Psoas muscle (tissue), 8 donors: ENCODE data around the gene ISLR2. TPM values are rescaled to one million over a fixed set of nuclear protein-coding genes. Genes with fewer than 3 reads are reported as not detected.

Experiments used
- ATAC-seq, 4 donors: fragments of 200-7000 bp; cut with Tn5 transposase; one replicate each; pipeline ENCODE4 v1.9.1; 2020; ENCODE audit warnings: moderate library complexity in 3 of 4, mild to moderate bottlenecking in 2 of 4
- DNase-seq, 2 donors: peaks; one replicate each; pipeline ENCODE4 v3.0.0-alpha.2; 2020
- H3K27ac ChIP-seq: fragments of 200-600 bp; one replicate; pipeline ENCODE4 v1.8.0; 2022
- H3K27me3 ChIP-seq, 3 donors: fragments of 200-600 bp in 1 of 3; one replicate each; pipeline versions ENCODE4 v1.6.1 to v1.8.0; 2013 to 2022; ENCODE audit warnings: low read length in 2 of 3, mild to moderate bottlenecking in 2 of 3, moderate library complexity in 1 of 3; ENCODE audit not compliant: insufficient read depth in 3 of 3
- H3K36me3 ChIP-seq, 2 donors: fragments of 200-600 bp in 1 of 2; one replicate each; pipeline versions ENCODE4 v1.6.1 to v1.8.0; 2013 to 2022; ENCODE audit warnings: low read depth in 1 of 2, mild to moderate bottlenecking in 1 of 2, moderate library complexity in 1 of 2; ENCODE audit not compliant: insufficient read depth in 1 of 2
- H3K4me1 ChIP-seq: fragments of 200-600 bp; one replicate; pipeline ENCODE4 v1.8.0; 2022
- H3K4me3 ChIP-seq: fragments of 200-600 bp; one replicate; pipeline ENCODE4 v1.8.0; 2022; ENCODE audit warnings: mild to moderate bottlenecking
- H3K9me3 ChIP-seq: fragments of 200-600 bp; one replicate; pipeline ENCODE4 v1.8.0; 2022
- CTCF ChIP-seq: fragments of 200-600 bp; IDR thresholded peaks from one replicate; pipeline ENCODE4 v1.8.0; 2022; ENCODE audit warnings: antibody characterized with exemption
- WGBS, 3 donors: extraction: QIAGEN DNeasy Blood & Tissue Kit; methylation state at CpG; one replicate each; pipeline versions ENCODE4 v1.1.6 to v1.1.7; 2013; 5-methylcytosine and 5-hydroxymethylcytosine counted together
- intact Hi-C, 2 donors: fragments of 100-400 bp; cut with DNase I; formaldehyde crosslinking; loops; one replicate each; pipeline versions ENCODE4 v1.11.0 to v1.14.2; 2022
- polyA plus RNA-seq, 3 donors: library from polyadenylated mRNA; stranded (reverse); fragments of 200-250 nt; gene quantifications; one replicate each; pipeline ENCODE4 v1.2.3, GENCODE V29; 2013
- total RNA-seq, 4 donors: library from RNA; stranded (reverse); fragmentation: NEBNext Ultra II Directional in 2 of 4; extraction: Animal tissue kit (Norgen Biotek cat#: 25700) in 2 of 4; gene quantifications; one replicate each; pipeline versions ENCODE4 v1.2.1 to v1.2.4, GENCODE V29; 2021 to 2023
- donor health status: healthy with polysubstance abuse.
- donor health status: DM: no; HTN: no; CAD: no; lungs with moderate emphysema.
- donor health status: Bipolar disorder and iron deficiency.
- donor health status: healthy.
- donor health status: DM: yes; HTN: yes; CAD: no.
- donor health status: DM: no; HTN: no; CAD: no.
- donor health status: DM: no; HTN: no; CAD: no.
- donor health status: DM: yes; HTN: yes; CAD: no.

Gene ISLR2
- total and polyA plus RNA-seq, 7 donors, result 1.1 to 2.2 (median 1.4) TPM

DNA sequence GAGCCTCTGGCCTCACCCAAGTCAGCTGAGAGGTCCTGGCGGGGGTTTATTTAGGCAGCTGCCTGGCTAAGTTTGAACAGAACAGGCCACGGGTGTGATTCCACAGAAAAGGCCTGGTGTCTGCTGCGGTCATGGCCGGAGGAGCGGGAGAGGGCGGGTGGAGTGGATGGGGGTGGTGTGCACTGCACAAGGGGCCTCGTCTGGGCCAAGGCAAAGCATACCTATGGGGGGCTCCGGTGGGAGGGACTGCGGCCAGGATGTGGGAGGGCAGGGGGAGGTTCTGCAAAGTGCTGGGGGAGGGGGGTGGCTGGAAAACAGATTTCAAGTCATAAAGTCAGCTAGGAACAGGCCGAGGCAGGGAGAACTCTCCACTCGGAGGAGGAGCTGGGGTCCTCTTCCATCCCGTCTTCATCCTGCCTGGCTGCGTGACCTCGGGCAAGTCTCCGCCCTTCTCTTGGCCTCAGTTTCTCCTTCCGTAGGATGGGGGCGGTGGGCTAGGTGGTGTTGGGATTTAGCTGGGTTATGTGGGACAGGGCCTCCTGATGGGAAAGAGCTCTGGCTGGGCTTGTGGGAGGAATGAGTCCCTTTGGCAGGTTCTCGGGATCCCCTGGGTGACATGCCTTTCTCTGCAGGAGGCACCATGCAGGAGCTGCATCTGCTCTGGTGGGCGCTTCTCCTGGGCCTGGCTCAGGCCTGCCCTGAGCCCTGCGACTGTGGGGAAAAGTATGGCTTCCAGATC, 44.0 kb downstream of the ISLR2 start:
- TF ChIP-seq CTCF, result no peak
- ATAC-seq (peak; percentile 12 to 41 (median 27)), DNase-seq (peak in 1 of 2 donors; percentile 46)
- Histone ChIP-seq H3K27me3 (peaks cover 0 to 6% (median 5%) of the 10 kb centered on the region in 3 donors), H3K4me3 (peak overlapping the region; percentile 34), H3K27ac (peak overlapping the region; percentile 30), H3K36me3 (no peaks in the 10 kb centered on the region), H3K4me1 (peaks cover 3% of the 10 kb centered on the region), H3K9me3 (no peaks in the 10 kb centered on the region)
- WGBS, 3 donors, result 57 to 60% (median 59%) methylated on average over 19 to 20 of the region's 20 CpGs
- intact Hi-C loops, result no loop called here

DNA sequence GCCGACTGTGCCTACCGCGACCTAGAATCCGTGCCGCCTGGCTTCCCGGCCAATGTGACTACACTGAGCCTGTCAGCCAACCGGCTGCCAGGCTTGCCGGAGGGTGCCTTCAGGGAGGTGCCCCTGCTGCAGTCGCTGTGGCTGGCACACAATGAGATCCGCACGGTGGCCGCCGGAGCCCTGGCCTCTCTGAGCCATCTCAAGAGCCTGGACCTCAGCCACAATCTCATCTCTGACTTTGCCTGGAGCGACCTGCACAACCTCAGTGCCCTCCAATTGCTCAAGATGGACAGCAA, 44.5 kb downstream of the ISLR2 start:
- no peak for ATAC-seq
- intact Hi-C loops, result no loop called here
- peaks cover 0 to 10% (median 5%) of the 10 kb centered on the region in 3 donors for H3K27me3 ChIP-seq
- TF ChIP-seq CTCF, result no peak
- H3K36me3 ChIP-seq, result no peaks in the 10 kb centered on the region
- DNase-seq, result no peak
- H3K4me1 ChIP-seq, result peaks cover 3% of the 10 kb centered on the region
- no peaks in the 10 kb centered on the region for H3K9me3 ChIP-seq
- H3K4me3 ChIP-seq, result peak overlapping the region; percentile 34
- 68 to 84% (median 77%) methylated on average over 14 of the region's 14 CpGs for WGBS, 3 donors
- no peak overlapping the region for H3K27ac ChIP-seq

GRCh38 chr15:74175271-74176191, 45.1 kb downstream of the ISLR2 start:
- TF ChIP-seq CTCF, result no peak
- H3K36me3 ChIP-seq, result no peaks in the 10 kb centered on the region
- WGBS, 3 donors, result 90% methylated on average over 45 of the region's 45 CpGs
- intact Hi-C loops, result no loop called here
- H3K4me3 ChIP-seq, result no peak overlapping the region
- H3K27ac ChIP-seq, result no peak overlapping the region
- peaks cover 3% of the 10 kb centered on the region for H3K4me1 ChIP-seq
- ATAC-seq (no peak), DNase-seq (no peak)
- H3K9me3 ChIP-seq, result no peaks in the 10 kb centered on the region
- H3K27me3 ChIP-seq, result peaks cover 0 to 17% (median 5%) of the 10 kb centered on the region in 3 donors

- no peaks in the 10 kb centered on the region for H3K36me3 ChIP-seq
- intact Hi-C loops, result no loop called here
- H3K4me1 ChIP-seq, result peaks cover 3% of the 10 kb centered on the region
- H3K27me3 ChIP-seq, result peaks cover 0 to 22% (median 5%) of the 10 kb centered on the region in 3 donors
- WGBS, 3 donors, result 71 to 75% (median 73%) methylated on average over 10 of the region's 10 CpGs
- H3K4me3 ChIP-seq, result no peak overlapping the region
- no peak overlapping the region for H3K27ac ChIP-seq
- H3K9me3 ChIP-seq, result no peaks in the 10 kb centered on the region
- no peak for DNase-seq
- no peak for TF ChIP-seq CTCF
- no peak for ATAC-seq
These were observed 46.2 kb downstream of the ISLR2 start for GRCh38 chr15:74176262-74177214.
